H1 (cell line): ENCODE results near the gene PRKN. TPM values are rescaled to one million over a fixed set of nuclear protein-coding genes. Genes with fewer than 3 reads are reported as not detected.

Experiments
- BACH1 ChIP-seq: IDR thresholded peaks from 2 replicates; pipeline ENCODE4 v1.6.1; 2012; ENCODE audit warnings: low read length, improper control_type of control experiment
- CHD2 ChIP-seq: IDR thresholded peaks from 2 replicates; pipeline ENCODE4 v1.6.1; 2012; ENCODE audit warnings: low read length, improper control_type of control experiment
- CHD7 ChIP-seq: fragments of 300-600 bp; sonication (generic); IDR thresholded peaks from 2 replicates; pipeline ENCODE4 v1.7.1; 2012; ENCODE audit warnings: low read length, moderate library complexity, mild to moderate bottlenecking, inconsistent platforms; ENCODE audit not compliant: insufficient replicate concordance
- CREB1 ChIP-seq: IDR thresholded peaks from 2 replicates; pipeline ENCODE4 v1.6.1; 2012; ENCODE audit warnings: inconsistent platforms
- EP300 ChIP-seq, 2 experiments: IDR thresholded peaks; 1 replicate in 1 of 2; 2 replicates in 1 of 2; pipeline ENCODE4 v1.6.1; 2011 to 2012; ENCODE audit warnings: low read depth in 2 of 2, low read length in 2 of 2, mild to moderate bottlenecking in 2 of 2, borderline replicate concordance in 1 of 2, inconsistent platforms in 1 of 2, moderate library complexity in 1 of 2
- EZH2 ChIP-seq: fragments of 200-600 bp; sonication (generic); IDR thresholded peaks from 2 replicates; pipeline ENCODE4 v1.7.1; 2012; ENCODE audit warnings: low read depth, mild to moderate bottlenecking, moderate library complexity, low read length, inconsistent platforms; ENCODE audit not compliant: severe bottlenecking
- FOSL1 ChIP-seq: IDR thresholded peaks from 2 replicates; pipeline ENCODE4 v1.6.1; 2011; ENCODE audit warnings: mild to moderate bottlenecking, low read depth, low read length, moderate library complexity; ENCODE audit not compliant: insufficient read depth
- KDM5A ChIP-seq: fragments of 200-600 bp; IDR thresholded peaks from 2 replicates; pipeline ENCODE4 v1.7.1; 2012; ENCODE audit warnings: mild to moderate bottlenecking, low read length, inconsistent platforms, mixed read lengths
- PHF8 ChIP-seq: fragments of 200-600 bp; sonication (generic); conservative IDR thresholded peaks from 2 replicates; pipeline ENCODE4 v1.7.1; 2012; ENCODE audit warnings: low read depth, mild to moderate bottlenecking, inconsistent platforms, low read length, moderate library complexity
- SUZ12 ChIP-seq: fragments of 200-600 bp; sonication (generic); IDR thresholded peaks from 2 replicates; pipeline ENCODE4 v1.6.1; 2012; ENCODE audit warnings: mild to moderate bottlenecking, inconsistent platforms, low read length, moderate library complexity, mixed read lengths
- polyA plus RNA-seq, 7 experiments: library from polyadenylated mRNA; depleted of rRNA in 3 of 7; stranded (reverse) in 5 of 7; unstranded in 2 of 7; fragments of >200 nt in 5 of 7; fragments of 200-250 nt in 2 of 7; gene quantifications; 1 replicate in 5 of 7; 2 replicates in 1 of 7; 4 replicates in 1 of 7; pipeline versions ENCODE4 v1.2.1 to v1.2.3, GENCODE V29; 2011 to 2013; ENCODE audit warnings: missing spikeins in 2 of 7, mixed read lengths in 2 of 7
- total RNA-seq: library from RNA; stranded (reverse); fragmentation: NEBNext Ultra II Directional; extraction: Animal tissue kit (Norgen Biotek cat#: 25700); gene quantifications from 2 replicates; pipeline ENCODE4 v1.2.1, GENCODE V29; 2021

Gene PRKN
- total and polyA plus RNA-seq, 2 of the 8 experiments (the other 6 are each of a cell fraction or from before 2014, with no cell fraction given), result 0.13 to 0.29 TPM

GRCh38 chr6:162058281-162058875 lies 669.2 kb downstream of the PRKN start (continued):
- TF ChIP-seq CHD7, result no peak
- TF ChIP-seq CHD2, result no peak
- TF ChIP-seq EZH2, result no peak
- no peak for TF ChIP-seq PHF8
- no peak for TF ChIP-seq BACH1
- TF ChIP-seq EP300 (IDR thresholded peaks at IDR 0.05; ENCODE audit: borderline replicate concordance in 1 of 2, low read depth in 2 of 2, low read length in 2 of 2), result no peak
- TF ChIP-seq FOSL1, result no peak
- no peak for TF ChIP-seq KDM5A
- no peak for TF ChIP-seq CREB1
- no peak for TF ChIP-seq SUZ12
- TF ChIP-seq, all 59 proteins: peak for 0
